Endothelial cell of umbilical vein (primary cell): ENCODE results near the gene ELOVL2. TPM values are rescaled to one million over a fixed set of nuclear protein-coding genes. Genes with fewer than 3 reads are reported as not detected.

Source experiments
- BruUV-seq: library from RNA; stranded (reverse); fragments of 400-500 nt; replicated peaks from 2 replicates; lab custom pipeline; 2021; lab: Mats Ljungman, UMichigan
- CTCF ChIA-PET: fragments of 300-600, 350-600 bp; sonication (Branson Sonifier 250); formaldehyde crosslinking; loops from one replicate; lab custom pipeline; 2021; ENCODE audit warnings: antibody characterized with exemption, inconsistent platforms; lab: Charles Lee
- POLR2A ChIA-PET: fragments of 300-600, 350-600 bp; sonication (Branson Sonifier 250); formaldehyde crosslinking; loops from one replicate; lab custom pipeline; 2021; ENCODE audit warnings: antibody characterized with exemption, inconsistent platforms; lab: Charles Lee
- DNase-seq: peaks from one replicate; pipeline ENCODE4 v3.0.0-alpha.2; 2011; ENCODE audit warnings: low read depth, low spot score
- FAIRE-seq: peaks from 2 replicates; lab custom pipeline; 2011; peaks lifted over from hg19 to GRCh38; lab: Jason Lieb, UNC
- H2AFZ ChIP-seq: 2 replicates; pipeline ENCODE4 v1.6.0; 2012; ENCODE audit warnings: low read depth, low read length, control low read depth, inconsistent platforms
- H3K27ac ChIP-seq: 2 replicates; pipeline ENCODE4 v1.5.1; 2011; ENCODE audit warnings: low read depth, mild to moderate bottlenecking, control low read depth, low read length, moderate library complexity; ENCODE audit not compliant: insufficient read depth
- H3K27me3 ChIP-seq, 2 experiments: 2 replicates each; pipeline versions ENCODE4 v1.6.0 to v1.6.1; 2011; ENCODE audit warnings: low read length in 2 of 2, mixed read lengths in 1 of 2; ENCODE audit not compliant: control insufficient read depth in 2 of 2, insufficient read depth in 2 of 2
- H3K36me3 ChIP-seq, 2 experiments: 2 replicates in 1 of 2; 3 replicates in 1 of 2; pipeline ENCODE4 v1.5.1; 2011; ENCODE audit warnings: low read length in 2 of 2, mild to moderate bottlenecking in 1 of 2, moderate library complexity in 1 of 2; ENCODE audit not compliant: control insufficient read depth in 2 of 2, insufficient read depth in 2 of 2; ENCODE audit errors: extremely low read depth in 1 of 2
- H3K4me1 ChIP-seq: 3 replicates; pipeline ENCODE4 v1.5.1; 2011; ENCODE audit warnings: mild to moderate bottlenecking, low read length; ENCODE audit not compliant: control insufficient read depth, insufficient read depth; ENCODE audit errors: extremely low read depth
- H3K4me2 ChIP-seq: 2 replicates; pipeline ENCODE4 v1.6.1; 2011; ENCODE audit warnings: low read length, control low read depth, mixed read lengths; ENCODE audit not compliant: insufficient read depth
- H3K4me3 ChIP-seq, 3 experiments: fragments of 200-600 bp in 1 of 3; sonication (generic), shearing (Covaris generic) in 1 of 3; replicated peaks in 1 of 3; 2 replicates each; pipeline ENCODE4 v1.5.1; 2011 to 2016; ENCODE audit warnings: control low read depth in 3 of 3, low read length in 3 of 3, mild to moderate bottlenecking in 2 of 3, inconsistent platforms in 1 of 3, low read depth in 1 of 3, moderate library complexity in 1 of 3; ENCODE audit not compliant: insufficient read depth in 1 of 3
- H3K79me2 ChIP-seq: 2 replicates; pipeline ENCODE4 v1.6.0; 2012; ENCODE audit warnings: low read length, inconsistent platforms; ENCODE audit not compliant: control insufficient read depth, insufficient read depth
- H3K9ac ChIP-seq: replicated peaks from 2 replicates; pipeline ENCODE3; 2011; ENCODE audit warnings: low read length, control low read depth; ENCODE audit not compliant: insufficient read depth; ENCODE audit errors: extremely low read depth
- H3K9me1 ChIP-seq: replicated peaks from 3 replicates; pipeline ENCODE4 v1.6.0; 2011; ENCODE audit warnings: mild to moderate bottlenecking, low read length; ENCODE audit not compliant: control insufficient read depth, insufficient read depth; ENCODE audit errors: extremely low read depth
- H3K9me3 ChIP-seq: replicated peaks from 2 replicates; pipeline ENCODE4 v1.5.1; 2012; ENCODE audit warnings: low read length, inconsistent platforms; ENCODE audit not compliant: control insufficient read depth, insufficient read depth
- H4K20me1 ChIP-seq: replicated peaks from 2 replicates; pipeline ENCODE3; 2011; ENCODE audit warnings: mild to moderate bottlenecking, low read length; ENCODE audit not compliant: control insufficient read depth, insufficient read depth; ENCODE audit errors: extremely low read depth
- CTCF ChIP-seq, 2 donors: IDR thresholded peaks; 1 replicate in 1 of 2; 2 replicates in 1 of 2; pipeline ENCODE4 v1.5.1; 2011; ENCODE audit warnings: low read length in 2 of 2, mild to moderate bottlenecking in 2 of 2, moderate library complexity in 2 of 2, control low read depth in 1 of 2, inconsistent platforms in 1 of 2, low read depth in 1 of 2; ENCODE audit not compliant: insufficient read depth in 1 of 2; ENCODE audit errors: extremely low read depth in 1 of 2
- EZH2 ChIP-seq: IDR thresholded peaks from 2 replicates; pipeline ENCODE4 v1.6.1; 2012; ENCODE audit warnings: borderline replicate concordance, low read depth, mild to moderate bottlenecking, moderate library complexity, low read length, inconsistent platforms; ENCODE audit not compliant: severe bottlenecking
- FOS ChIP-seq: IDR thresholded peaks from 2 replicates; pipeline ENCODE4 v1.6.1; 2011; ENCODE audit warnings: mild to moderate bottlenecking, low read length, moderate library complexity, borderline replicate concordance; ENCODE audit not compliant: insufficient read depth
- GATA2 ChIP-seq: IDR thresholded peaks from 2 replicates; pipeline ENCODE4 v1.7.0; 2011; ENCODE audit warnings: low read depth, mild to moderate bottlenecking, moderate library complexity, mixed read lengths, low read length; ENCODE audit not compliant: insufficient read length, insufficient read depth
- JUN ChIP-seq: IDR thresholded peaks from 2 replicates; pipeline ENCODE4 v1.6.1; 2011; ENCODE audit warnings: borderline replicate concordance, low read depth; ENCODE audit not compliant: insufficient read length, insufficient read depth
- MAX ChIP-seq: IDR thresholded peaks from 2 replicates; pipeline ENCODE4 v1.6.1; 2011; ENCODE audit not compliant: insufficient read depth, insufficient read length
- MYC ChIP-seq: IDR thresholded peaks from one replicate; pipeline ENCODE4 v1.6.1; 2011; ENCODE audit warnings: mild to moderate bottlenecking, low read depth, low read length
- POLR2A ChIP-seq: IDR thresholded peaks from 2 replicates; pipeline ENCODE4 v1.6.1; 2012; ENCODE audit warnings: low read depth, mild to moderate bottlenecking, control low read depth, low read length
- POLR2AphosphoS5 ChIP-seq: IDR thresholded peaks from 2 replicates; pipeline ENCODE4 v1.6.1; 2012; ENCODE audit warnings: low read depth, mild to moderate bottlenecking, control low read depth, low read length, moderate library complexity; ENCODE audit not compliant: insufficient read depth
- dilution Hi-C: fragments of 300-500 bp; cut with MboI; formaldehyde crosslinking; loops from one replicate; pipeline ENCODE4 v1.15.0; 2019; ENCODE audit warnings: low sequenced_read_pairs; ENCODE audit not compliant: extremely low pct_ligation_motif_present
- intact Hi-C: fragments of 100-400 bp; cut with micrococcal nuclease; formaldehyde crosslinking; loops from one replicate; pipeline ENCODE4 v1.10.0; 2022
- polyA plus RNA-seq, 4 experiments: library from polyadenylated mRNA; depleted of rRNA in 3 of 4; stranded (reverse) in 3 of 4; unstranded in 1 of 4; fragments of >200 nt; gene quantifications; 2 replicates each; pipeline versions ENCODE4 v1.2.1 to v1.2.3, GENCODE V29; 2011 to 2012; ENCODE audit warnings: missing spikeins in 1 of 4
- total RNA-seq: library from RNA; stranded (reverse); gene quantifications from 2 replicates; pipeline ENCODE4 v1.2.3, GENCODE V29; 2021

The ELOVL2 gene
- total and polyA plus RNA-seq, 2 donors (not counting 3 experiments of a cell fraction or from before 2014, with no cell fraction given): not detected

- ChIA-PET CTCF (interaction anchor here (1.0 kb wide), 1 partner anchor 66 kb away, joined by 3 read pairs; no protein-coding TSS in a partner anchor), POLR2A (no interaction called here)
- FAIRE-seq (no peak), DNase-seq (no peak)
- no peak overlapping the region for H3K4me2 ChIP-seq
- H3K9me1 ChIP-seq: no peaks in the 10 kb centered on the region
- no peaks in the 10 kb centered on the region for H3K4me1 ChIP-seq
- no peak overlapping the region for H2AFZ ChIP-seq
- no peaks in the 10 kb centered on the region for H4K20me1 ChIP-seq
- H3K4me3 ChIP-seq: no peak overlapping the region
- no peak overlapping the region for H3K27ac ChIP-seq
- BruUV-seq: no TSS peak
- dilution Hi-C loops (no loop called here), intact Hi-C loops (no loop called here)
- H3K9ac ChIP-seq: no peak overlapping the region
- peaks cover 4 to 6% of the 10 kb centered on the region in 2 experiments for H3K27me3 ChIP-seq
- TF ChIP-seq CTCF (IDR thresholded peaks at IDR 0.05; ENCODE audit: extremely low read depth in 1 of 2, insufficient read depth in 1 of 2, low read depth in 1 of 2, low read length in 2 of 2): no peak
- TF ChIP-seq FOS: no peak
- no peak for TF ChIP-seq GATA2
- no peak for TF ChIP-seq MYC
- TF ChIP-seq EZH2: no peak
- no peak for TF ChIP-seq JUN
- TF ChIP-seq MAX: no peak
- no peak for TF ChIP-seq POLR2A
- no peak for TF ChIP-seq POLR2AphosphoS5
- no peaks in the 10 kb centered on the region for H3K79me2 ChIP-seq
- no peaks in the 10 kb centered on the region for H3K36me3 ChIP-seq
- no peaks in the 10 kb centered on the region for H3K9me3 ChIP-seq
These were observed 25.9 kb downstream of the ELOVL2 start for GRCh38 chr6:11018225-11018624.
